Measurements from ENCODE around the gene PROB1. TPM values are rescaled to one million over a fixed set of nuclear protein-coding genes. Genes with fewer than 3 reads are reported as not detected.

PROB1 gene
- polyA plus RNA-seq, 1 donor from 2014 or later: 0.74 TPM

DNA sequence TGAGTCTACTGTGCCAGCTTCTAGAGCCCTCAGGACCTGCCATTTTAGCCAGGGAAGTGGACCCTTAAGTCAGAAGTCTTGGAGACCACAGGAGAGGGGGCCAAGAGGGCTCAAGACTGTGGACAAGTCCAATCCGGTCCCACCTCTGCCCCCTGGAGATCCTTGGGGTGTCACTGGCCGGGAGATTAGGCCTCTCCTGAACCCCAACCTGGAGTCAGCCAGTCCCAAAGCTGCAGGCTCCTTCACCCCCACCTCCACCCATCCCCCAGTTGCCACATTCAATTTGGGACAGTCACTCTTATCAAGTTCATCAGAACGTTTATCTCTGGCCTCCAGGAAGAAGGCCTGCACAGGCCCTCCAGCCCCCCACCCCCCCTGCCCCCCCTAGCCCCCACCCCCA is 12.1 kb downstream of the PROB1 start:
- Histone ChIP-seq H3F3A (ENCODE audit: insufficient read depth, low read length, poor library complexity, severe bottlenecking) (no peaks in the 10 kb centered on the region), H3K4me3 (ENCODE audit: low read length) (no peak overlapping the region), H2AFZ (ENCODE audit: low read depth, low read length) (no peak overlapping the region), H3K27me3 (ENCODE audit: insufficient read depth, low read depth, low read length) (no peaks in the 10 kb centered on the region), H3K27ac (ENCODE audit: low read length) (no peak overlapping the region), H3K4me2 (ENCODE audit: low read length) (no peak overlapping the region), H4K20me1 (ENCODE audit: insufficient read depth) (no peaks in the 10 kb centered on the region), H3K9me3 (ENCODE audit: low read length) (no peaks in the 10 kb centered on the region), H3K36me3 (ENCODE audit: insufficient read depth, low read length) (no peaks in the 10 kb centered on the region), H3K9ac (ENCODE audit: low read length) (no peak overlapping the region), H3K79me2 (replicated peaks; ENCODE audit: insufficient read depth, low read length) (no peaks in the 10 kb centered on the region), H3K9me2 (ENCODE audit: insufficient read depth, low read length) (no peaks in the 10 kb centered on the region)
- TF ChIP-seq, protein P1, sequence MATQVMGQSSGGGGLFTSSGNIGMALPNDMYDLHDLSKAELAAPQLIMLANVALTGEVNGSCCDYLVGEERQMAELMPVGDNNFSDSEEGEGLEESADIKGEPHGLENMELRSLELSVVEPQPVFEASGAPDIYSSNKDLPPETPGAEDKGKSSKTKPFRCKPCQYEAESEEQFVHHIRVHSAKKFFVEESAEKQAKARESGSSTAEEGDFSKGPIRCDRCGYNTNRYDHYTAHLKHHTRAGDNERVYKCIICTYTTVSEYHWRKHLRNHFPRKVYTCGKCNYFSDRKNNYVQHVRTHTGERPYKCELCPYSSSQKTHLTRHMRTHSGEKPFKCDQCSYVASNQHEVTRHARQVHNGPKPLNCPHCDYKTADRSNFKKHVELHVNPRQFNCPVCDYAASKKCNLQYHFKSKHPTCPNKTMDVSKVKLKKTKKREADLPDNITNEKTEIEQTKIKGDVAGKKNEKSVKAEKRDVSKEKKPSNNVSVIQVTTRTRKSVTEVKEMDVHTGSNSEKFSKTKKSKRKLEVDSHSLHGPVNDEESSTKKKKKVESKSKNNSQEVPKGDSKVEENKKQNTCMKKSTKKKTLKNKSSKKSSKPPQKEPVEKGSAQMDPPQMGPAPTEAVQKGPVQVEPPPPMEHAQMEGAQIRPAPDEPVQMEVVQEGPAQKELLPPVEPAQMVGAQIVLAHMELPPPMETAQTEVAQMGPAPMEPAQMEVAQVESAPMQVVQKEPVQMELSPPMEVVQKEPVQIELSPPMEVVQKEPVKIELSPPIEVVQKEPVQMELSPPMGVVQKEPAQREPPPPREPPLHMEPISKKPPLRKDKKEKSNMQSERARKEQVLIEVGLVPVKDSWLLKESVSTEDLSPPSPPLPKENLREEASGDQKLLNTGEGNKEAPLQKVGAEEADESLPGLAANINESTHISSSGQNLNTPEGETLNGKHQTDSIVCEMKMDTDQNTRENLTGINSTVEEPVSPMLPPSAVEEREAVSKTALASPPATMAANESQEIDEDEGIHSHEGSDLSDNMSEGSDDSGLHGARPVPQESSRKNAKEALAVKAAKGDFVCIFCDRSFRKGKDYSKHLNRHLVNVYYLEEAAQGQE (IDR thresholded peaks at IDR 0.05; ENCODE audit: borderline replicate concordance): no peak
- no peak for TF ChIP-seq EZH2 (IDR thresholded peaks at IDR 0.05; ENCODE audit: borderline replicate concordance, insufficient read depth, low read length, poor library complexity, severe bottlenecking)
- TF ChIP-seq, protein P2, sequence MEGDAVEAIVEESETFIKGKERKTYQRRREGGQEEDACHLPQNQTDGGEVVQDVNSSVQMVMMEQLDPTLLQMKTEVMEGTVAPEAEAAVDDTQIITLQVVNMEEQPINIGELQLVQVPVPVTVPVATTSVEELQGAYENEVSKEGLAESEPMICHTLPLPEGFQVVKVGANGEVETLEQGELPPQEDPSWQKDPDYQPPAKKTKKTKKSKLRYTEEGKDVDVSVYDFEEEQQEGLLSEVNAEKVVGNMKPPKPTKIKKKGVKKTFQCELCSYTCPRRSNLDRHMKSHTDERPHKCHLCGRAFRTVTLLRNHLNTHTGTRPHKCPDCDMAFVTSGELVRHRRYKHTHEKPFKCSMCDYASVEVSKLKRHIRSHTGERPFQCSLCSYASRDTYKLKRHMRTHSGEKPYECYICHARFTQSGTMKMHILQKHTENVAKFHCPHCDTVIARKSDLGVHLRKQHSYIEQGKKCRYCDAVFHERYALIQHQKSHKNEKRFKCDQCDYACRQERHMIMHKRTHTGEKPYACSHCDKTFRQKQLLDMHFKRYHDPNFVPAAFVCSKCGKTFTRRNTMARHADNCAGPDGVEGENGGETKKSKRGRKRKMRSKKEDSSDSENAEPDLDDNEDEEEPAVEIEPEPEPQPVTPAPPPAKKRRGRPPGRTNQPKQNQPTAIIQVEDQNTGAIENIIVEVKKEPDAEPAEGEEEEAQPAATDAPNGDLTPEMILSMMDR (IDR thresholded peaks at IDR 0.05; ENCODE audit: poor library complexity, severe bottlenecking): no peak
- TF ChIP-seq TAF1 (IDR thresholded peaks at IDR 0.05; ENCODE audit: low read depth): no peak
- no peak for TF ChIP-seq MXI1 (conservative IDR thresholded peaks at IDR 0.05; ENCODE audit: poor library complexity, severe bottlenecking)
- no peak for TF ChIP-seq SMC3 (conservative IDR thresholded peaks at IDR 0.05; ENCODE audit: poor library complexity)
- TF ChIP-seq EP300 (conservative IDR thresholded peaks at IDR 0.05; ENCODE audit: poor library complexity, severe bottlenecking): no peak
- no peak for TF ChIP-seq RAD21 (conservative IDR thresholded peaks at IDR 0.05)
- TF ChIP-seq POLR2AphosphoS5 (IDR thresholded peaks at IDR 0.05): no peak

DNA sequence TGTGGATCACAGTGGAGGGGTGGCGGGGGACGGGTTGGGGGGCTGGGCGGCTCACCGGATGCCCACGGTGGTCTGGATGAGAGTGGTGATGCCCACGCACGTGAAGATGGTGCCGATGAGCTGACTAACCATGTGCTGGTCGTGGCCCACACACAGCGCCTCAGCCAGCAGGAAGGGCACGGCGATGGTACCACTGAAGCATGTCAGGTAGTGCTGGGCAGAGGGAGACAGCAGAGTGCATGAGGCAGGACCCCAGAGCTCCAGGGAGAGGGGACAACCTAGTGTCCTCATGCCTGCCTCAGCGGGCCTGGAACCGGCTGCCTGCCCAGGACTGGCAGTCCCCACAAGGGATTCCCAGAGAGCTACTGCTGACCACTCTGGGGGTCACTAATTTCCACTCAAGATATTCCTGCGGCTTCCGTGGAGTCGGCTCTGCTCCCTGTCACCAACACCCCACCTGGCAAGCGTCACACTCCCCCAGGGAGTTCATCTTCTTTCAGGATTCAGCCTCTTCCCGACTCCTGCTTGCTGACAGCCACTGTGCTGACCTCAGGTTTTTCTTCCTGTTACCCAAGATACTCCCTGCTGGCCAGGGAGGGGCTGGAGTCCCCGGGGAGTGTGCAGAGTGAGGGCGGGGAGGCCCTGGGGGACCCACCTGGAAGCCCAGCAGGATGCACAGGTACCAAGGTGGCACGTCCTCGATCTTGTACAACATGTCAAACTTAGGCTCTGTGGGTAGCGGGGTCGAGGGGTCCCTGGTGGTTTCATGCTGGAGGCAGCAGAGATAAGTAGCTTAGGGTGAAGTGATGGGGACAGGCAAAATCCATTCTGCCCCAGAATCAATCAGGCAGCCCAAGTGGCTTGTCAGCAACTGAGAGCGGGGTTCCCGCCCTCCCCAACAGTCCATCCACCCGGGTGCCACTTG is 12.8 kb downstream of the PROB1 start:
- Histone ChIP-seq H4K20me1 (ENCODE audit: insufficient read depth) (no peaks in the 10 kb centered on the region), H3K36me3 (ENCODE audit: insufficient read depth, low read length) (no peaks in the 10 kb centered on the region)

More for the DNA sequence above, 12.8 kb downstream of the PROB1 start:
- Histone ChIP-seq H3K79me2 (replicated peaks; ENCODE audit: insufficient read depth, low read length) (no peaks in the 10 kb centered on the region), H3K9ac (ENCODE audit: low read length) (no peak overlapping the region), H3K9me2 (ENCODE audit: insufficient read depth, low read length) (no peaks in the 10 kb centered on the region), H3F3A (ENCODE audit: insufficient read depth, low read length, poor library complexity, severe bottlenecking) (no peaks in the 10 kb centered on the region), H3K27ac (ENCODE audit: low read length) (no peak overlapping the region), H3K4me2 (ENCODE audit: low read length) (no peak overlapping the region), H2AFZ (ENCODE audit: low read depth, low read length) (no peak overlapping the region), H3K4me3 (ENCODE audit: low read length) (no peak overlapping the region), H3K9me3 (ENCODE audit: low read length) (no peaks in the 10 kb centered on the region), H3K27me3 (ENCODE audit: insufficient read depth, low read depth, low read length) (no peaks in the 10 kb centered on the region)
- TF ChIP-seq POLR2AphosphoS5 (IDR thresholded peaks at IDR 0.05) (no peak), TAF1 (IDR thresholded peaks at IDR 0.05; ENCODE audit: low read depth) (no peak), SMC3 (conservative IDR thresholded peaks at IDR 0.05; ENCODE audit: poor library complexity) (no peak), RAD21 (conservative IDR thresholded peaks at IDR 0.05) (no peak), MXI1 (conservative IDR thresholded peaks at IDR 0.05; ENCODE audit: poor library complexity, severe bottlenecking) (no peak), EZH2 (IDR thresholded peaks at IDR 0.05; ENCODE audit: borderline replicate concordance, insufficient read depth, low read length, poor library complexity, severe bottlenecking) (no peak), EP300 (conservative IDR thresholded peaks at IDR 0.05; ENCODE audit: poor library complexity, severe bottlenecking) (no peak)
- TF ChIP-seq, protein P1 (IDR thresholded peaks at IDR 0.05; ENCODE audit: borderline replicate concordance): no peak
- TF ChIP-seq, protein P2 (IDR thresholded peaks at IDR 0.05; ENCODE audit: poor library complexity, severe bottlenecking): no peak
